ENCODE measurements around the gene KRT74.

DNA sequence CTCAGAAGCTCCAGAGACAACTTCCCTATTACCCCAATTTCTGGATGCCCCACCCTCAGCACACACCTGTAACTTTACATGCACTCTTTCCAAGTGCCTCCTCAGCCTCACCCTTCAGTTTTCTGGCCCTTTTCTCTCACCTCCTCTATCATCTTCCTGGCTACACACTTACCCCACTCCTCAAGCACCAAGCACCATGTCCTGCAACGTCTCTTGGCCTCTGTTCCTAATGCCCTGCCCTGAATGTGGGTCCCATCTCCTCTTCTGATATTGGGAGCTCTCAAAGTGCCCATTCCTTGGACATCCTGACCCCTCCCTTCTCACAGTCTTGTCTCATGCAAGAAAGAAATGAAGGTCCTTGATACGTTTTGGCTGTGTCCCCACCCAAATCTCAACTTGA, 26.4 kb upstream of the KRT74 start:
- no peak for TF ChIP-seq POLR2A (IDR thresholded peaks at IDR 0.05; ENCODE audit: low read depth, low read length)
- no peak for TF ChIP-seq ETV6 (conservative IDR thresholded peaks at IDR 0.05 in 1 of 2, IDR thresholded peaks at IDR 0.05 in 1 of 2; ENCODE audit: borderline replicate concordance in 1 of 2, low read depth in 1 of 2)
- TF ChIP-seq RCOR1 (conservative IDR thresholded peaks at IDR 0.05; ENCODE audit: low read depth, low read length) = no peak
- TF ChIP-seq, protein P1, sequence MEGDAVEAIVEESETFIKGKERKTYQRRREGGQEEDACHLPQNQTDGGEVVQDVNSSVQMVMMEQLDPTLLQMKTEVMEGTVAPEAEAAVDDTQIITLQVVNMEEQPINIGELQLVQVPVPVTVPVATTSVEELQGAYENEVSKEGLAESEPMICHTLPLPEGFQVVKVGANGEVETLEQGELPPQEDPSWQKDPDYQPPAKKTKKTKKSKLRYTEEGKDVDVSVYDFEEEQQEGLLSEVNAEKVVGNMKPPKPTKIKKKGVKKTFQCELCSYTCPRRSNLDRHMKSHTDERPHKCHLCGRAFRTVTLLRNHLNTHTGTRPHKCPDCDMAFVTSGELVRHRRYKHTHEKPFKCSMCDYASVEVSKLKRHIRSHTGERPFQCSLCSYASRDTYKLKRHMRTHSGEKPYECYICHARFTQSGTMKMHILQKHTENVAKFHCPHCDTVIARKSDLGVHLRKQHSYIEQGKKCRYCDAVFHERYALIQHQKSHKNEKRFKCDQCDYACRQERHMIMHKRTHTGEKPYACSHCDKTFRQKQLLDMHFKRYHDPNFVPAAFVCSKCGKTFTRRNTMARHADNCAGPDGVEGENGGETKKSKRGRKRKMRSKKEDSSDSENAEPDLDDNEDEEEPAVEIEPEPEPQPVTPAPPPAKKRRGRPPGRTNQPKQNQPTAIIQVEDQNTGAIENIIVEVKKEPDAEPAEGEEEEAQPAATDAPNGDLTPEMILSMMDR (IDR thresholded peaks at IDR 0.05 in 2 of 3, conservative IDR thresholded peaks at IDR 0.05 in 1 of 3; ENCODE audit: control insufficient read depth in 2 of 3, extremely low read depth in 1 of 3, insufficient read depth in 1 of 3, low read depth in 3 of 3, low read length in 3 of 3) = no peak
- no peak for TF ChIP-seq CHD4 (IDR thresholded peaks at IDR 0.05)
- TF ChIP-seq TAF1 (IDR thresholded peaks at IDR 0.05; ENCODE audit: borderline replicate concordance, low read depth, low read length) = no peak
- TF ChIP-seq EZH2 (IDR thresholded peaks at IDR 0.05; ENCODE audit: borderline replicate concordance, control insufficient read depth, low read depth, low read length) = no peak
- TF ChIP-seq, protein P2, sequence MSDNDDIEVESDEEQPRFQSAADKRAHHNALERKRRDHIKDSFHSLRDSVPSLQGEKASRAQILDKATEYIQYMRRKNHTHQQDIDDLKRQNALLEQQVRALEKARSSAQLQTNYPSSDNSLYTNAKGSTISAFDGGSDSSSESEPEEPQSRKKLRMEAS (IDR thresholded peaks at IDR 0.05; ENCODE audit: low read depth, low read length) = no peak
